NCI-H2081 treated with DMSO at 0.1 percent for 48 hours (cell line): ENCODE results near the gene ABHD15.
"Not testable (repeated sequence)": the region's sequence is repeated elsewhere in the genome, so short reads cannot be mapped to it uniquely, and the experiment has no call there.

Source experiments
- DNase-seq: peaks from one replicate; lab custom pipeline; 2025; lab: John Stamatoyannopoulos, UW

The ABHD15 gene

GRCh38 chr17:29568331-29569244, 1.8 kb upstream of the ABHD15 start, which contains the start of gene TP53I13:
Gene TP53I13, plus strand, starts transcription at chr17:29568701. Its CDS starts 58 bp downstream, at chr17:29568759.
- DNase-seq, result no peak

DNA sequence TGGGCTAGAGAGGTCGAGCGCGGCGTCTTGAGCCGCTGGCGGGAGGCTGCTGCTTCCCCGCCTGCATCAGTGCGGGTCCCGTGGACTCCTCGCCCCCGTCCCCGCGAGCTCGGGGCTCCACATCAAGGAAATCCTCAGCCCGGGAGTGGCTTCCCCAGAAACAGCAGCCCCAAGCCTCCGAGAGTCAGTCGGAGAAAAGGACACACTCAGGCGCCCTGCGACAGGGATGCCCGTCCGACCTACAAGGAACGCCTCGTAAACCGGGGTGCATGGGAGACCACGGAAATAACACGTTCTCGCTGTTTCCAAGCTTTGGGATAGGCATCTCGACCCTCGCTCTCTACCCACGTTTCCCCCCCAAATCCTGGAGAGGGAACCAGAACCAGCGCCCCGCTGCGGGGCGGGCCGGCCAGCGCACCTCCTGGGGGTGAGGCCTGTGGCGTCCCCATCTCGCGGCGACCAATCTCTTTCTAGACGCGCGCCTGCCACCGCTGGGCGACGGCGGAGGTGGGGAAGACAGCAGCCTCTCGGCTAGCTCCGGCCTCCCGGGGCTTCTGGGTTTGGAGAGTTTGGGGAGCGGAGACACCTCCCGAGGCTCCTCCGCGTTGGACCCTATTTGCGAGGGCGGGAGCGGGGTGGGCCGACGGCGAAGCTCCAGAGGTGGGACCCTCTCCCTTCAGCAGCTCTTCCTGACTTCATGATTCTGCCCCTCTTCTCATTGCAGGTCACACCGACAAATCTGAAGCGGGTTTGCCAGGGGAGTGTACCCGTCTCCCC, 905 bp upstream of the ABHD15 start:
- no peak for DNase-seq

DNA sequence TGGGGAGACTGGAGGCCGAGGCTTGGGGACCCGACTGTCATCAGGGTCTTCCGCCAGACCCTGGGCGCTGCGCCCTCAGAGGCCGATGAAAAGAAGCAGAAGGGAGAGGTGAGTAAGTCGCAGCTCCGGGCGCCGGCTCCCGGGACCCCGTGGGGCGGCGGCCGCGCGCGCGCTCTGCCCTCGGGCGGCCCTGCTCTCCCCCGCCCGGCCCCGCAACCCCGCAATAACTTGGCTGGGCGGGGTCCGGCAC, 392 bp upstream of the ABHD15 start:
- no peak for DNase-seq

DNA sequence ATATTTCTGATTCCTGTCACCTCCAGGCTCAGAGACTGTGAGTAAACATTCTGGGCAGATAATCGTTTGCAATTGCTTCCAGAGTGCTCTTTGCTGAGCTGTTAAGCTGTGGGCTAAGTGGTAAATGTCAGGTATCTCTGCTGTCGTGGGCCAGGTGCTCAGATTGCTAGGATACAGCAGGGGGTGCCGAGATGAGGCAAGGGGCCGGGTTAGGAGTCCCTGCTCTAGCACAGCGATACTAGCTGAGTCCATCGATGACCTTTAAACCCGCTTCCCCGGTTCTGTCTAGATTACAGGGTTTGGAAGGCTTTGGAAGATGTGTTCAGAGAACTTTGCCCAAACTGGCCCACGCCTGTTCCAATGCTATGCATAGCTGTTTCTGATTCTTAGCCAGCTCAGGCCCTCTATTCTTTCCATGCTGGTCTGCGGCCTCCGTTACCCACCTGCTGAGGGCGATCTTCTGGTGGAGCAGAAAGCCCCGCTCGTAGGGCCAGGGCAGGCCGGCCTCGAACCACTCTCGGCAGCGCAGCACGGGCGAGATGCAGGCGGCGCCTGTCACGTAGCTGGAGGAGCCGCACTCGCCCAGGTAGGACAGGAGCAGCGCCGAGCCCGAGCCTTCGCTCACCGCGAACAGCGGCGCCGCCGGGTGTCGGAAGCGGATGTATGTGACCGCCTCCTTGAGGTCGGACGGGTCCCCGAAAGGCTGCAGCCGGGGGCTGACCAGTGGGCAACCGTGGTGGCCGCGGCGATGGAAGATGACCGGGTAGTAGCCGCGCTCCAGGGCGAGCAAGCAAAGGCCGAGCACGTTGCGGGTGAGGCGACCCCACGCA, 979 bp downstream of the ABHD15 start:
- no peak for DNase-seq

GRCh38 chr17:29563816-29564215, 3.0 kb downstream of the ABHD15 start:
- DNase-seq, result no peak

GRCh38 chr17:29562615-29563014, 4.2 kb downstream of the ABHD15 start:
- DNase-seq, result no peak

- DNase-seq, result no peak
Measured at GRCh38 chr17:29561554-29562517, 5.0 kb downstream of the ABHD15 start.

GRCh38 chr17:29560316-29560715, 6.5 kb downstream of the ABHD15 start:
- no peak for DNase-seq

GRCh38 chr17:29559640-29560039, 7.2 kb downstream of the ABHD15 start:
- no peak for DNase-seq

DNA sequence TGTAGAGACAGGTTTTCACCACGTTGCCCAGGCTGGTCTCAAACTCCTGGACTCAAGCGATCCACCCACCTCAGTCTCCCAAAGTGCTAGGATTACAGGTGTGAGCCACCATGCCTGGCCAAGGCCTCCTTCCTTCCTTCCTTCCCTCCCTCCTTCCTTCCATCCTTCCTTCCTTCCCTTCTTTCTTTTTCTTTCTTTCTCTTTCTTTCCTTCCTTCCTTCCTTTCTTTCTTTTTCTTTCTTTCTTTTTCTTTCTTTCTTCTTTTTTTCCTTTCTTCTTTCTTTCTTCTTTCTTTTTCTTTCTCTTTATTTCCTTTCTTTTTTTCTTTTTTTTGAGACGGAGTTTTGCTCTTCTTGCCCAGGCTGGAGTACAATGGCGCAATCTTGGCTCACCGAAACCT, 8.7 kb downstream of the ABHD15 start:
- not testable (repeated sequence) for DNase-seq

DNA sequence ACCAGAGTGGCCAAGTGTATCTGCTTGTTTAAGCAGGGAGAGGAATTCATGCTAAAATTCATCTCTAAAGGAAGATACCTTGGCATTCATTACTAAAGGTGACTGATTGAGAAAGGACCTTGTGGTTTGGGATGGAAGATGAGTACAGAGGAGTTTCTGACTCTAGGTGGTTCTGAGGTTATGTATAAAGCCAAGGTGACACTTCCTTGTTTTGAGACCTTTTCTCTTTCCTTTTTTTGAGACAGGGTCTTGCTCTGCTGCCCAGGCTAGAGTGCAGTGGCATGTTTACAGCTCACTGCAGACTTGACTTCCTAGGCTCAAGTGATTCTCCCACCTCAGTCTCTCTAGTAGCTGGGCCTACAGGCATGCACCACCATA, 9.1 kb downstream of the ABHD15 start:
- DNase-seq, result no peak

GRCh38 chr17:29557085-29557738, 9.6 kb downstream of the ABHD15 start:
- no peak for DNase-seq

GRCh38 chr17:29555840-29556239, 11.0 kb downstream of the ABHD15 start:
- no peak for DNase-seq

DNA sequence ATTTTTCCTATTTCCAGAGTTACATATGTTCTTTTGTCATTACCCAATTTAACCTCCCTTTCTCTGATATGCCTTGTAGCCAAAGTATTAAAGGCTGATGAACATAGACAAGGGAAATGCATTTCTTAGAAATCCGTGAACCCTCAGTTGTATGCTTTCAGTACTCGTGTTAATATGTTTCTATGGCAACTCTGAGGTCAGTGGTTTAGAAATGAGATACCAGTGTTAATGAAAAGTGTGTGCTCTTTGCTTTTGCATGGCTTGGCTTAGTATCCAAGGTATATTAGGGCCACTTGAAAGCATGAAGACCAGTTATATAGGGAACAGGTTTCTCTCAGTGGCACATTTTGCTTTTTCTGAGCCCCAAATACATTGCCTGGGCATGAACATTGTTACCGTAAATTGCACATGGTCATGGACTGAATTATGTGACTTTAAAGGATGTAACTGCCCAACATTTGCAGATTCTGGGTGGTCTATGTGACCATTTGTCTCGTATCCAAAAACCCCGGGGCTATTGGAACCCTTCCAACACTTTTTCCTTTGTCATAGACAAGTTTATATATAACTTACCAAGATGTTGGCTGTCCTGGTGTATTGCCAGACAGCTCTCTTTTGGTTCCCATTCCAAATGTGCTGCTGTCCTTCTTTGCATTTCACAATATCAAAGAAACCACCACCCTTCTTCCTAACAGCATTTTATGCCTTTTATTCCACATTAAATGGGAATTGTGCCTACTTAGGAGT, 17.5 kb downstream of the ABHD15 start:
- DNase-seq, result no peak

GRCh38 chr17:29546830-29547229, 20.0 kb downstream of the ABHD15 start:
- no peak for DNase-seq

DNA sequence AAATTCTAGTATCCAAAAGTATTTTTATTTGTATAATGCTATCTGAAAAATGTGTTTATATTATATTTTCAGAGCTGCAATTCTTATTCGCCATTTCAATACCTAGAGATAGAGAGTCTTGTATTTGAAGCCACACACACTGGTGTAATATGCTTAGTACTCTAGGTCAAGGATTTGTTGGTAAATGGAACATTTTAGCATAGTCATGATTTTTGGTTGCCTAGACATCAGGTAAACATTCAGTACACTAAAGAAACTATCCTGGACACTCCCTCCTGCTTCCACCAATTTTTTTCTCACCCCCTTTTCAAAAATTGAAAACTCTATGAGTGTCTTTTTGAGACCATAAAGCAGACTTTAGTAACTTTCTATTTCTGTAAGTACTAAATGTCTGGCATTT, 20.8 kb downstream of the ABHD15 start:
- DNase-seq, result no peak

DNA sequence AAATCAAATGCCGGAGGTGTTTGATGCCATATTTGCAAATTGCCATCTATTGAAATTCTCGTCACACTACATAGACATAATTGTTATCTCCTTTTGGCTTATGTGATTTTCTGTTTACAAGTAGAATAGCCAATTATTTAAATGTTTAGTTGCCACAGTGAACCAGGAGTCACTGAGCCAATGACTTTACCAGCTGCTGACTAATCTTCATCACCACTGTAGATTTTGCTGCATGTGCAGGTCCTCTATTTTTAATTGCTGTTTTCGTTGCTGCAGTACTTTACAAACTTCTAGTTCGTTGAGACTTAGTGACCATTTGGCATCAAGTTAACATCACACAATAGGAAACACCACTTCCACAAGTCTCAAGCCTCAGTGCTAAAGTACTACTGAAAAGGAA, 22.8 kb downstream of the ABHD15 start:
- DNase-seq, result no peak

DNA sequence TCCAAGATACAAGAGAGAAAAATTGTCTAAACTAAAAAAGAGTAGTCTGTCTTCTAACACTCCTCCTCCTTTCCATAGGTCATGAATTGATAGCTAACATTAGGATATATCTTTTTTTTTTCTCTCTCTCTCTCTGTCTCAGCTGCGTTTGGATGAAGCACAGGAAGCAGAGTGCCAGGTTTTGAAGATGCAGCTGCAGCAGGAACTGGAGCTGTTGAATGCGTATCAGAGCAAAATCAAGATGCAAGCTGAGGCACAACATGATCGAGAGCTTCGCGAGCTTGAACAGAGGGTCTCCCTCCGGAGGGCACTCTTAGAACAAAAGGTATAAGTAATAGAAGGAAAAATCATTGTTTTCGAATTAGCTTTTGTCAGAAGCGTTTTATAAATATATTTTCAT, 32.9 kb downstream of the ABHD15 start:
- no peak for DNase-seq

DNA sequence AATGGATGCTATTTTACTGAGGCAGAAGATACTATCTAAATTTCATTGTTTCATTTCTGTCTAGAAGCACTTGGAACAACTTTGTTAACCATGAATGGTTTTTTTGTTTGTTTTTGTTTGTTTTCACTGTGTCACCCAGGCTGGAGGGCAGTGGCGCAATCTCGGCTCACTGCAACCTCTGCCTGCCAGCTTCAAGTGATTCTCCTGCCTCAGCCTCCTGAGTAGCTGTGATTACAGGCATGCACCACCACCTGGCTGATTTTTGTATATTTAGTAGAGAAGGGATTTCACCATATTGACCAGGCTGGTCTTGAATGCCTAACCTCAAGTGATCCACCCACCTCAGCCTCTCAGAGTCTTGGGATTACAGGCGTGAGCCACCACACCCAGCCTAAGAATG, 40.5 kb downstream of the ABHD15 start:
- no peak for DNase-seq

DNA sequence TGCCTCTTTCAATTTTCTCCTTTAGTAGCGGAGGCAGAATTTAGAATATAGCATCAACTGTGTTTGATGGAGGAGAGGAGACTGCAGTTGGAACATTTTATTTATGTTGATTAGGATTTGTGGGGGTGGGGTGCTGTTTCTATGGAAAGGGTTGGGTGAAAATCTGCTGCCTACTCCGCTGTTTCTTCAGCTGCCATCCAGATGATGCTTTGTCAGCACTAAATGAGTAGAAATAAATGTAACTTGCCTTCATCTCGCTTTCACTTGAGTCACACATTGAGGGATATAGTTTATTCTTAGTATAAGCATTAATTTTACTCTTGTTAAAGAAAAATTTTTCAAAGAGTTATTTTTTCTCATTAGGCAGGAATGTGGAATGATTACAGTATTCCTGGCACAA, 42.1 kb downstream of the ABHD15 start:
- no peak for DNase-seq
